Activated T-helper 1 cell treated with Interleukin-2 at 50 U/mL for 16 hours (primary cell): ENCODE measurements around the gene LMAN2L.

Source experiments
- DNase-seq: peaks from one replicate; pipeline ENCODE4 v3.0.0-alpha.2; 2020; ENCODE audit warnings: low read depth

Gene LMAN2L

GRCh38 chr2:96703021-96703751 is 36.7 kb downstream of the LMAN2L start:
- DNase-seq: no peak

DNA sequence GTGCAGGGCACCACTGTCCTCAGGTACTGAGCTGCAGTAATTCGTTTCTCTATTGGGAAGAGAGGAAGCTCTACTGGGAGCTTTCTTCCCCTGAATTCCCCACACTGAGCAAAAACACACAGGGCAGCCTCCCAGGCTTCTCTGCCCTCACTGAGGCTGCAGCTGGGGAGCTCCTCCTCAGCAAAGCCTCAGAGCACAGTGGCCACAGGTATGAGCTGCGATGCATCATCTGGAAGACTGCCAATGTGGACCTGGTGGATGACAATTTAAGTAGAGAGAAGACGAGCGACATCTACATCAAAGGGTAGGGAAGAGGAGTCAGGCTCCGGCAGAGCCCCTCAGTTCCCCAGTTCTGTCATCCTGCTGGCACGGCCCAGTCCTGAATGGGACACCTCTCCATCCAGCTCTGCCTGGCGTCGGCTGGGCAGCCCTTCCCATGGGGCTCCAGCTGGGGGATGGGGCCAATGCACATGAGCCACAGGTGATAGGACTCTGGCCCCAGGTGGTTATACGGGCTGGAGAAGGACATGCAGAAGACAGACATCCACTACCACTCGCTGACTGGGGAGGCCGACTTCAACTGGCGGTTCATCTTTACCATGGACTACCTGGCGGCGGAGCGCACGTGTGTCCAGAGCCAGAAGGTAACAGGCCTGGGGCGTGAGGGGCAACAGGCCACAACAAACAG is 37.6 kb downstream of the LMAN2L start:
- DNase-seq: no peak

DNA sequence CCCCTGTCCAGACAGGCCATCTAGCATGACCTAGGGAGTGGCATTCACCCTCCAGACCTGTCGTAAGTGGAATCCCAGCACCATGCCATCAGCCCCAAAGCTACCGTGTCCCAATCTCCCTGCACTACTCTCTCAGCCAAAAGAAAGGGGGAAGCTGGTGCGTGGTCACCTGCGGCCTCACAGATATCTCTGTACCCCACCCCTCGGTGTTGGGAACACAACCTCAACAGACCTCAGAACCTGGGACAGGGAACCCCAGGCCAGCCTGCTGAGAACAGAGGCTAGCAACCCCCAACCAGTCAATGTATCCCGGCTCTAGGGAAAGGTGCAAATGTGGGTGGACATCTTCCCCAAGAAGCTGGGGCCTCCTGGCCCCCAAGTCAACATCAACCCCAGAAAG is 38.2 kb downstream of the LMAN2L start:
- DNase-seq: no peak

DNA sequence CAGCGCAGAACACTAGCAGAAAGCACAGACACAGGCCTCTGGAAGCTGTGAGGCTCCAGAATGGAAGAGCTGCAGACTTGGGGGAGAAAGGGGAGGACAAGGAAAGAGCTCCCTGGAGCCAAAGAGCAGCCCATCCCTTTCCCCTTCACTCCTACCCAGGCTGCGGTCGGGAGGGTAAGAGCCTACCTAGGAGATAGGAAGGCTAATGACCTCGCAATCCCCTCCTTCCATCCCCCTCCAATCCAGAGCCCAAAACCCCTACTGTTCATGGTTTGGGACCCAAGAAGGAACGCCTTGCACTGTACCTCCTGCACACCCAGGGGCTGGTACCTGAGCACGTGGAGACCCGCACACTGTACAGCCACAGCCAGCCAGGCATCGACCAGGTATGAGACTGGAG is 39.8 kb downstream of the LMAN2L start:
- DNase-seq: no peak

DNA sequence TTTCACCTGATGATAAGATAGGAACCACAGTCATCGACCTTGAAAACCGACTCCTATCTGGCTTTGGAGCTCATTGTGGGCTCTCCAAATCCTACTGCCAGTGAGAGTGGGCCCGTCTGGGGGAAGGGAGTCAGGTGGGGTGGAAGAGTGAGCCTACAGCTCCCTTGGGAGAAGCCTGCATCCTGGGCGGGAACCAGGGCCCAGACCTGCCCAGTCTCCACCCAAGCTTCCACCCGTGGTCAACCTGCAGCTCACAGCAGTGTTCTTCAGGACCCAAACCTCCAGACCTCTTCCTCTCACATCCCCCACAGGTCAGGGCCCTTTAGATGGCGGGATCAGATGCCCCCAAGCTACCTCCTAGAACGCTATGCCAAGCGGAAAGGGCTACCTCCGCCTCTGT is 40.2 kb downstream of the LMAN2L start:
- no peak for DNase-seq

- DNase-seq: no peak
Measured at GRCh38 chr2:96699021-96699420, 40.8 kb downstream of the LMAN2L start.

- no peak for DNase-seq
Measured at GRCh38 chr2:96698221-96698861, 41.5 kb downstream of the LMAN2L start.

DNA sequence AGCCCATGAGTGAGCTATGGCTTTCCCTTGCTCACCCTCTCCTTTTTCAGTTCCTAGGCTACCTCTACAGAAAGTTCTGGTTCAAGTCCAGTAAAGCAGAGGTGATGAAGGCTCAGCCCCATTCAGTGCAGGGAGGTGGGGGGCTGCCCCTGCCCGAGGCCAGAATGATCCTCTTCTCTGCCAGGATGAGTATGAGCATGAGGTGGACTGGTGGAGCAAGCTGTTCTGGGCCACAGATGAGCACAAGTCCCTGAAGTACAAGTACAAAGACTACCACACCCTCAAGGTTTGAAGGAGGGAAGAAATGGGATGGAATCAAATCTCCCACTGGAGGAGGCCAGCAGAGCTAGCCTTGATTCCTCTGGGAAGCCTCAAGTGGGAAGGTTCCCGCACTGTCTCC is 42.4 kb downstream of the LMAN2L start:
- DNase-seq: no peak

DNA sequence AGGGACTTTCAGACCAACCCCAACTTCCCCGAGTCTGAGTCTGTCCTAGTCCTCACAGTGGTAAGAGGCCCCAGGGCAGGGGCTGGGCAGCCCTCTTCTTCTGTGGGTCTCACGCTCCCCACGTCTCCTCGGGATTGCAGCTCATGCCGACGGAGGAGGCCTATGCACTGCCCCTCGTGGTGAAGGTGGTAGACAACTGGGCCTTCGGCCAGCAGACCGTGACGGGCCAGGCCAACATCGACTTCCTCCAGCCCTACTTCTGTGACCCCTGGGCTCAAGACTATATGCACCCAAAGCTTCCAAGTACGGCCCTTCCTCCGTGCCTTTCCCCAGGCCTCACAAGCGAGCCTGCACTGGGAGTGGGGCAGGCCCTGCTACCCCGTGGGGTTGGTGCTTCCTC is 44.3 kb downstream of the LMAN2L start:
- DNase-seq: no peak

GRCh38 chr2:96694816-96695455 is 44.9 kb downstream of the LMAN2L start:
- DNase-seq: no peak

DNA sequence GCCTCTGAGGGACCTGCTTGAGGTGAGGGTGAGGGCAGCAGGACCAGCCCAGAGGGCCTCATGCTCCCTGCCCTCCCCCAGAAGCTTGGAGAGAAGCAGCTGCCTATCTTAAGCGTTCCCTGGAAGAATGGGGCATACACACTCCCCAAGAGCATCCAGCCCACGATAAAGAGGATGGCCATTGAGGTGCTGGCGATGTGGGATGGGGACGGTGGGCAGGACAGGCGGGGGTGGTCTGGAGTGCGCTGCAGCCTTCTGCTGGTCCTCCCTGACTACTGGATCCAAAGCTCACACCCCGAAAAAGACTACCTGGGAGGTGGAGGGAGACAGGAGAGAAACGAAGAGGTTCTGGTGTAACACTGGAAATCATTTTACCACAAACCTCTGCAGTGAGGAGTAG is 45.6 kb downstream of the LMAN2L start:
- DNase-seq: no peak

- no peak for DNase-seq
Measured at GRCh38 chr2:96693286-96694200, 46.3 kb downstream of the LMAN2L start.

GRCh38 chr2:96692094-96692971 is 47.5 kb downstream of the LMAN2L start:
- DNase-seq: no peak

DNA sequence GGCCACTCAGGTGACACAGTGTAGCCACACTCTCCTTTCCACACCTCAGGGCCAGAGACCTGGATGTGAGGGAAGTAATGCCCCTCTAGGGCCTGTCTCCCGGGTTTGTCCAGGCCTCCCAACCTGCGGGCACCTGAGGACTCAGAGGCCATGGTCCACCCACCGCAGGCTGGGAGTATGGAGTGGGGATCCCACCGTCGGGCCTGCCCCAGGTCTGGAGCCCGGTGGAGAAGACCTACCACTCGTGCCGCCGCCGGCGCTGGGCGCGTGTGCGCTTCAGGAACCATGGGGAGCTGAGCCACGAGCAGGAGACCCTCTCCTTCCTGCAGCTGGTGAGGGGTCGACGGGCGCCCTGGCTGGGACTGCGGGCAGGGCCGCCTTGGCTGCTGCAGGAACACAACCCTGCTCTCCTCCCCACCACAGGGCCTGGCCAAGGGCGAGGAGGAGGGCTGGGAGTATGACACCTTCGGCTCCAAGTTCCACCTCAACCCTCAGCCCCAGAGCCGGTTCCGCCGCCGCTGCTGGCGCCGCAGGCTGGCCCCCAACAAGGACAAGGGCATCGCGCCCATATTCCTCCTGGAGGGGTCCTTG is 48.7 kb downstream of the LMAN2L start:
- DNase-seq: no peak

- DNase-seq: no peak
Measured at GRCh38 chr2:96690306-96691021, 49.4 kb downstream of the LMAN2L start.

- no peak for DNase-seq
Measured at GRCh38 chr2:96689431-96689991, 50.4 kb downstream of the LMAN2L start.

GRCh38 chr2:96688649-96689430 is 51.0 kb downstream of the LMAN2L start:
- DNase-seq: no peak
